GM21717 (cell line): ENCODE measurements around the gene CYP2A6.
"Not testable (repeated sequence)": the region's sequence is repeated elsewhere in the genome, so short reads cannot be mapped to it uniquely, and the experiment has no call there.

ENCODE experiments used
- ATAC-seq: cut with Tn5 transposase; IDR thresholded peaks from one replicate; pipeline ENCODE4 v1.9.1; 2021; ENCODE audit warnings: mild to moderate bottlenecking, moderate library complexity; ENCODE audit not compliant: unreplicated experiment

Gene CYP2A6

GRCh38 chr19:40850277-40850676 lies at the start of gene CYP2A6:
TSS of gene CYP2A6 (minus strand) at chr19:40850447. CDS start at chr19:40850426, 21 bp downstream.
- ATAC-seq: not testable (repeated sequence)

- not testable (repeated sequence) for ATAC-seq
Observed at GRCh38 chr19:40899964-40900363, 49.7 kb upstream of the CYP2A6 start.

DNA sequence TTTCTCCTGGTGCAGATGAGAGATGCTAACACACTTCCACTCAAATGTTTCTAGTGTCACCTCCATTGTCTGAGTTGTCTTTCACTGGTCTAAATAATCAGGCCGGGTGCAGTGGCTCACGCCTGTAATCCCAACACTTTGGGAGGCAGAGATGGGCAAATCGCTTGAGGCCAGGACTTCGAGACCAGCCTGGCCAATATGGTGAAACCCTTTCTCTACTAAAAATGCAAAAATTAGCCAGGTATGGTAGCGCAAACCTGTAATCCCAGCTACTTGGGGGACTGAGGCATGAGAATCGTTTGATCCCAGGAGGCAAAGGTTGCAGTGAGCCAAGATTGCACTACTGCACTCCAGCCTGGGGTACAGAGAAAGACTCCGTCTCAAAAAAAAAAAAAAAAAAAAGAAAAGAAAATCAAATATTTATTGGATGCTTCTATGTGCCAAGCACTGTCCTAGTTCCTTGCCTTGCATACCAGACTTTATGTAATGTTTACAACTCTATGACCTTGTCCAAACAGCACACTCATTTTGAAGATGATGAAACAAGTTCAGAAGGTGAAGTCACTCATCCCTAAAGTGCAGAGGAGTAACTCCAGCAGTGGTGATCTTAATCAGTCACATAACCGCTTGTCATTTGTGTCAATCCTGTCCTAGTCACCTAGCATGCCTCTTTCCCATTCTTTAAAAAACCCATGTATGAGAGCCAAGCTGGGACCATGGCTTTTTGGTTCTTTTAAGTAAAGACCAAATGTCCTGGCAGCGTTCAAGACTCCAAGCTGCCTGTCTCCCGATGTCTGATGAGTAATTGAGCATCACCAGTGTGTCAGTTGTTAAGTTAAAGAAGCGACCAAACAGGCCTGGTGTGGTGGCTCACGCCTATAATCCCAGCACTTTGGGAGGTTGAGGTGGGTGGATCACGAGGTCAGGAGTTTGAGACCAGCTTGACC lies 46.9 kb upstream of the CYP2A6 start:
- not testable (repeated sequence) for ATAC-seq

GRCh38 chr19:40896418-40896796 lies 46.2 kb upstream of the CYP2A6 start:
- no peak for ATAC-seq

DNA sequence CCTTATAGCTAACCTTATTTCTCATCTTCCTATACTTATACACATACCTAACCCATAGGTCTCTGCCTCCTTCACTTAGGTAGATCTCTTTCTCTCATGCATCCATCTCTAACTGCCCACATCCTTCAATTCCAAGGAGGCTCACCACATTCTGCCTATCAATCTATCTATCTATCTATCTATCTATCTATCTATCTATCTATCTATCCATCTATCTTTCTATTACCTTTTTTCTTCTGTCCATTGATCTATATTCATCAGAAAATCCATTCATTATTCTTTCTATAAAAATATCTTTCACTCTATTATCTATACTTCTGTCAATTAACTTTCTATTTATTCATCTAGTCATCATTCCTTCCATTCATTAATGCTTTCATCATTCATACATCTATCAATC lies 42.9 kb upstream of the CYP2A6 start:
- ATAC-seq: no peak

DNA sequence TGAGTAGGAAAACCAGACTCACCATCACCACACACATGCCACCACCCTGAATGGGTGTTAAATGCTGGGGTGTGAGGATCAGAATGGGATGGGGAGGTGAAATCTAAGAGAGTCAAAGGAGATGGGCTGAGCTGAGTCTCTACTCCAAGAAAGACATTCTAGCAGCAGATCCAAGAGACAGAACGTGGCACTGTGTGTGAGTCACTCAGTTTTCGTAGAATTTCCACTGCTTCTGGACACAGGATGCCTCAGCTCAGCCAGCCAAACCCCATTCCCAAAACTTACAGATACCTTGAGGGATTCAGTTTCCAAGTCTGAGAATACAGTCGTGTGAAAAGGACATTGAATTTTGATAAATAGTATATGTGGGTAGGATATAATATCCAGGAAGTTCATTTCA lies 39.1 kb upstream of the CYP2A6 start:
- no peak for ATAC-seq

DNA sequence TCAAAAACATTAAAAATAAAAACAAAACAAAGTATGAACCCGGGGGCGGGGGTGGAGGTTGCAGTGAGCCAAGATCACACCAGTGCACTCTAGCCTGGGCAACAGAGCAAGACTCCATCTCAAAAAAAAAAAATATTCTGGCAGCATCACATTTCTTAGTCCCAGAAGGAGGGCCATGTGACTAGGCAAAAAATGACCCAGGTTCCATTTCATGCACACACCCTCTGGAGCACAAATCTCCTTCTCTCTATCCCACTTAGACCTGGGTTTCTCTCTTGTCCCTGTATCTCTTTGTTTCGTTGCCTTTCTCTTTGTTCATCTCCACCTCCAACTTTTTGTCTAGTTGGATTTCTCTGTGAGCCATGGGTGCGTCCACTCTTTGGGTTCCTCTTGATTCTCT lies 37.9 kb upstream of the CYP2A6 start:
- no peak for ATAC-seq

DNA sequence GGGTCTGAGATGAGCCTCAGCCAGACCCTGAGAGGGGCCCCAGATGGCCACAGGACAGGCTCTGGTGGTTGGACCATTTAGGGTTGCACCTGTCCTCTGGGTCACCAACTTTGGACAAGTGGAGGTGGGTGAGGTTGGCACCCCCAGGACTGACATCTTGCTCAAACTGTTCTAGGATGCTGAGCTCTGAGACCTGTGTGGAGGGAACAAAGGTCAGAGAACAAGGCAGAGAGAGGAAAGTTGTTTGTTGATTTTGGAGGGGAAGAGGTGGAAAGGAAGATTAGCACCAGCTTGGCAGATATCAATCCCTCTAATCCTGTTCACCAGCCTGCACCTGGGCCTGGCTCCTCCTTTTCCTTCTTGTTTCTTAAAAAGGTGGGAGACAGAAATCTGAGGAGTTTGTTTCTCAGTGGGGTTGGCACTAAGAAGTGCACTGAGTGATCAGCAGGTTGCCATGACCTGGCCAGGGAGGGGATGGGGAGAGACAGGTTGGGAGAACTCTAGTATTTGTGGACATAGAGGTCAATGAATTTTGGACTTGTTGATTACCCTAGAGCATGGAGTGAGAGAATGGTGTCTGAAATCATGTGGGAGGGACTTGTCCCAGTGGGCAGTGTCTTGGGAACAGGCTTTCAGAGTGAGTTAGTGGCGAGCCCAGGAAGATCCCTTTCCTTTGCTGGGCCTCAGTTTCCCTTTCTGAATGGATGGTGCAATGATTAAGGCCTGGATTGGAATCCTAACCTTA lies 34.1 kb upstream of the CYP2A6 start:
- not testable (repeated sequence) for ATAC-seq

DNA sequence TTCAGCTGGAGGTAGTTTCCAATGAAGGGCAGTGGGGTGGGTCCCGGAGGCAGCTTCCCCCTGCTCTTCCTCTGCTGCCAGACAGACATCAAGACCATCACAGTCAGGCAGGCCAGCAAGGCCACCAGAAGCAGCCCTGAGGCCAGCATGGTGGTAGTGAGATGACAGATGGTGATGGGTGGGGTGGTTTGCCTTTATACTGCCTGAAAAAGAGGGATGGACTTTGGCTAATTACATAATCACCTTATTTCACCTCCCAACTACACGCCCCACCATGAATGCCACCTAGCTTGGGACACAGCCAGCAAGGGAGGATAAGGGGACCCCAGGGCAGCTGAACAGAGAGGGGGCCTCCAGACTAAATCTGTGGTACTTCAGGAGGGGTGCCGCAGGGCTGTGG lies 31.8 kb upstream of the CYP2A6 start, which contains the start of gene CYP2A7:
TSS of gene CYP2A7 (minus strand) at position 170 of the 400 bp plus-strand sequence. CDS start at position 149, 21 bp downstream.
- not testable (repeated sequence) for ATAC-seq

DNA sequence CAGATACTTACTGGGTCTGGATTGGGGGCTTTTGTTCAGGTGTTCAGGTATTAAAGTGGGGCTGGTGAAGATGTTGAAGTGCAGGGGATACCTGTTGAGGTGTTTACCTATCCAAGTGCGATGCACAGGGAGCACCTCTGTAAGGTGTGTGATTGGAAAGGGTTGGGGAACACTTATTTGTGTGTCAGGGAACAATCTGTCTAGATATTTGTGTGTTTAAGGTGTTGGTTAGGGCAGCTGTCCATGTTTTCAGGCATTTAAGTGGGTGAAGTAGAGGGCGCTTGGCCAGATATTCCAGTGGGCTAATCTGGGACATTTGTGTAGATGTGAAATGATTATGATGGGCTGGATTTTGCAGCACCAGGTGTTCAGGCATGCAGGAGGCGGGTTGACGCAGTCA lies 29.1 kb upstream of the CYP2A6 start:
- not testable (repeated sequence) for ATAC-seq

- not testable (repeated sequence) for ATAC-seq
Observed at GRCh38 chr19:40875526-40875951, 25.3 kb upstream of the CYP2A6 start.

DNA sequence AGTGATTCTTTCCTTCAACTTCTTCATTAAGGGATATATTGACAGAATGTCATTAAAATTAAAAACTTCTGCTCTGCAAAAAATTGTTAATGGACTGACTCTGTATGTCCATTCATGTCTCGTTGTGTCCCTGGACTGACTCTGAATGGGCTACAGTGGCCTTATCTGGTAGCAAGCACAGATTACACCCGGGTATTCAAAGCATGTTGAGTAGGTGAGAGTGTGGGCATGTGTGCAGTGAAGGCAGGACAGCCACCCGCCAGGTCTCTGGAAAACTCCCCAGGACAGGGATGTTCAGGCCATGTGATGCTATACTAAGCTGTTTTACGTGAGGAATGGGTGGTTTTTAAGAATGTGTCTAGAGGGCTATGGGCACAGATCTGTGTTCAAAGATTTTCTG lies 24.6 kb upstream of the CYP2A6 start:
- not testable (repeated sequence) for ATAC-seq

- ATAC-seq: not testable (repeated sequence)
Observed at GRCh38 chr19:40873873-40874272, 23.6 kb upstream of the CYP2A6 start.

- no peak for ATAC-seq
Observed at GRCh38 chr19:40872209-40872608, 22.0 kb upstream of the CYP2A6 start.

DNA sequence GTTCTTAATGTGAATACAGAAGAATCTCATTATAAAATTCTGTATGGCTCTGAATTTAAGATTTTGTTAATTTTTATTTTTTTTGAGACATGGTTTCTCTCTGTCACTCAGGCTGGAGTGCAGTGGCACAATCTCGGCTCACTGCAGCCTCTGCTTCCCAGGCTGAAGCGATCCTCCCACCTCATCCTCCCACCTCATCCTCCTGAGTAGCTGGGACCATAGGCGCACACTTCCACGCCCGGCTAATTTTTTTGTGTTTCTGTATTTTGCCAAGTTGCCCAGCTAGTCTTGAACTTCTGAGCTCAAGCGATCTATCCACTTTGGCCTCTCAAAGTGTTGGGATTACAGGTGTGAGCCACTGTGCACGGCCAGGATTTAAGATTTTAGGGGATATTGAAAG lies 17.5 kb upstream of the CYP2A6 start:
- ATAC-seq: no peak

DNA sequence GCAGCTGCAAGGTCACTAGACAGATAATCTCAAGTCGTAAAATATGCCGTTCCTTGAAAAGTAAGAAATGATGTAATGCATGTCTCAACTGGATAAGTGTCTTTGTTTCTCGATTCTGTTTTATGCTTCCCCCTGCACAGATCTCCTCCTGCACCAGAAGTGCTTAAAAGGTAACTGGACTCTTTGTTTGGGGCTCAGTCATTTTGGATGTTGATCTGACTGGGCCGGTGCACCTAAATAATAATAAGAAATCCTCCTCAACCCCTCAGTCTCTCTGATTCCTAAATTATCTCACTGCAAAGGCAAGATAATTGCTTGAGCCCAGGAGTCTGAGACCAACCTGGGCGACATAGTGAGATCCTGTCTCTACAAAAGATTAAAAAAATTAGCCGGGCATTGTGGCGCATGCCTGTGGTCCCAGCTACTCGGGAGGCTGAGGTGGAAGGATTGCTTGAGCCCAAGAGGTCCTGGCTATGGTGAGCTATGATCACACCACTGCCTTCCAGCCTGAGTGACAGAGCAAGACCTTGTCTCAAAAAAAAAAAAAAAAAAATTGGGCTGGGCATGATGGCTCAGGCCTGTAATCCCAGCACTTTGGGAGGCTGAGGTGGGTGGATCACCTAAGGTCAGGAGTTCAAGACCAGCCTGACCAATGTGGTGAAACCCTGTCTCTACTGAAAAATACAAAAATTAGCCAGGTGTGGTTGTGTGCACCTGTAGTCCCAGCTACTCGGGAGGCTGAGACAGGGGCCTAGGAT lies 14.7 kb upstream of the CYP2A6 start:
- ATAC-seq: not testable (repeated sequence)

DNA sequence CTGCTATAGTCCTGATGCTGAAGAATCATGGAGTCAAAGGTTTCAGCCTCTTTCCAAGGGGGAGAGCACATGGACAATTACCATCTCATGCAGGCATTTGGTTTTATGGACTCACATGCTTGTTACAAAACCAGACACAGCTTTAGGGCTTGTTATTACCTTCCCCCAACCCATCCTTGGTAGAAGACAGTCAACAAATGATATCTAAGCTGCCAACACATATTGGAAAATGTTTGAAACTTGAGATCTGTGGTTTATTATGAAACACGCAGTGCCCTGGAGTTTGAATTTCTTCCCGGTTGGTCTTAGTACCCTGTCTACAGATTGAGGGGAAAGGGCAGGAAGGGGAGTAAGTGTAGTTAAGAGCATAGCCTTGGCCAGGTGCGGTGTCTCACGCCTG lies 12.5 kb upstream of the CYP2A6 start:
- no peak for ATAC-seq

DNA sequence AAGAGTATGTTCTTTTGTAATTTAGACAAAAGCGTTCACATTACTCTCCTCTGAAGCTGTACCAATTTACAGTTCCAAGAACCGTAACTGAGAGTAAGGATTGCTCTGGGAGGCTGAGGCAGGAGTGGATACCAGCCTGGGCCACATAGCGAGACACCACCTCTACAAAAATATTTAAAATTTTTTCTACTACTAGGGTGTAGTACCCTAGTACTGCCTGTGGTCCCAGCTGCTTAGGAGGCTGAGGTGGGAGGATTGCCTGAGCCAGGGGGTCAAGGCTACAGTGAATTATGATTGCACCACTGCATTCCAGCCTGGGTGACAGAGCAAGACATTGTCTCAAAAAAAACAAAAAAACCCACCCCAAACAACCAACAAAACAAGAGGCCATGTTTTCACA lies 12.1 kb upstream of the CYP2A6 start:
- ATAC-seq: no peak

- no peak for ATAC-seq
Observed at GRCh38 chr19:40858109-40858508, 7.9 kb upstream of the CYP2A6 start.

DNA sequence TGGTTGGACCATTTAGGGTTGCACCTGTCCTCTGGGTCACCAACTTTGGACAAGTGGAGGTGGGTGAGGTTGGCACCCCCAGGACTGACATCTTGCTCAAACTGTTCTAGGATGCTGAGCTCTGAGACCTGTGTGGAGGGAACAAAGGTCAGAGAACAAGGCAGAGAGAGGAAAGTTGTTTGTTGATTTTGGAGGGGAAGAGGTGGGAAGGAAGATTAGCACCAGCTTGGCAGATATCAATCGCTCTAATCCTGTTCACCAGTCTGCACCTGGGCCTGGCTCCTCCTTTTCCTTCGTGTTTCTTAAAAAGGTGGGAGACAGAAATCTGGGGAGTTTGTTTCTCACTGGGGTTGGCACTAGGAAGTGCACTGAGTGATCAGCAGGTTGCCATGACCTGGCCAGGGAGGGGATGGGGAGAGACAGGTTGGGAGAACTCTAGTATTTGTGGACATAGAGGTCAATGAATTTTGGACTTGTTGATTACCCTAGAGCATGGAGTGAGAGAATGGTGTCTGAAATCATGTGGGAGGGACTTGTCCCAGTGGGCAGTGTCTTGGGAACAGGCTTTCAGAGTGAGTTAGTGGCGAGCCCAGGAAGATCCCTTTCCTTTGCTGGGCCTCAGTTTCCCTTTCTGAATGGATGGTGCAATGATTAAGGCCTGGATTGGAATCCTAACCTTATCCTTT lies 2.4 kb upstream of the CYP2A6 start:
- ATAC-seq: not testable (repeated sequence)
